NCI-H345 (cell line): ENCODE data around the gene CDH3.
A peak's percentile ranks its signal among the peaks of the same experiment; 100 is the strongest.

Source experiments
- DNase-seq: peaks from one replicate; lab custom pipeline; 2025; lab: John Stamatoyannopoulos, UW

The CDH3 gene

GRCh38 chr16:68737730-68738629 lies 92.9 kb downstream of the CDH3 start:
- peak; percentile 37 for DNase-seq

- no peak for DNase-seq
These were observed 95.0 kb downstream of the CDH3 start for GRCh38 chr16:68739964-68740627.

DNA sequence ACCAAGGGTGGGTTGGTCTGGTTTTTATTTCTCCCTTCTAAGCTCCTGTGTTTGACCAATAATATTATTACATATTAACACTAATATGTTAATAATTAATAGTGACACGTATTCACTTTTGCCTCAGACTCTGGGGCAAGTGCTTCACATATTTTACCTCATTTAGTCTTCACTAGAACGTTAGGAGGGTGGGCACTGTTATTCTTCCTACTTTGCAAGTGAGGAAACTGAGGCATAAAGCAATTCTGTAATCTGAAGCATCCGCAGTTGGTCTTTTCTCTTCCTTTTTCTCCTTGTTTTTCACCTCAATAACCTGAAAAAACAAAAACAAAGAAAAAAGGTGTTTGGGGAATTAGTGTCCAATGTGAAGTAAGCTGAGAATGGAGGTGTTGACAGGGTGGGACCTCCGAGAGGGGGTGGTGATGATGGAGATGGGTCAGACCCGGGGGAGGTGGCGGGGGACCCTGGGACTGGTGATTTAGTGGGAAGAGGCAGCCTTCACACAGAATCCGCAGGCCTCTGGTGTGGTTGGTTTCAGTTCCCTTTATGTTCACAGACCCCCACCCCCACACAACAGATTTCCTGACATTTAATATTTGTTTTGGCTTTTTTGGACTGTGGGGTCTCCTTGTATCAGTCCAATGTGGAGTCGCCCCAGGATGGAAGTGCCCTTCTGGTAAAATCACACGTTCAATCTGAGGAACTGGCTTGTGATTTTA lies 95.7 kb downstream of the CDH3 start:
- no peak for DNase-seq

DNA sequence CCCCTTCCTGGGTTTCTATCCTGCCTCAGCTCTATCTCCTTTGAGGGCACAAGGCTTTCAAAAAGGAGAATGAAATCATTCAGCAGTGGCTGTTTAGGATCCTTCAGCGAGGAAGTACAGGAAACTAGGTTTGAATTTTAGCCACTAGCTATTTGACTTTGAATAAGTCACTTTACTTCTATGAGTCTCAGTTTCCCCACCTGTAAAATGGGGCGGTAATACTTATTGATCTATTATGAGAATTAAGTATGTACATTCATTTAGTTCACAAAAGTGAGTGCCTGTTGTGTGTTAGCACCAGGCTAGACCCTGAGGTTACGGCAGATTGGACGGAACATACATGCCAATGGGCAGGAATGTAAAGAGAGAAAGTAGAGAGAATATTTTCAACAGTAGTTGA lies 98.6 kb downstream of the CDH3 start:
- no peak for DNase-seq

- peak; percentile 95 for DNase-seq
These were observed 99.7 kb downstream of the CDH3 start for GRCh38 chr16:68744744-68745280.

- DNase-seq: no peak
These were observed 101.8 kb downstream of the CDH3 start for GRCh38 chr16:68746951-68747350.

DNA sequence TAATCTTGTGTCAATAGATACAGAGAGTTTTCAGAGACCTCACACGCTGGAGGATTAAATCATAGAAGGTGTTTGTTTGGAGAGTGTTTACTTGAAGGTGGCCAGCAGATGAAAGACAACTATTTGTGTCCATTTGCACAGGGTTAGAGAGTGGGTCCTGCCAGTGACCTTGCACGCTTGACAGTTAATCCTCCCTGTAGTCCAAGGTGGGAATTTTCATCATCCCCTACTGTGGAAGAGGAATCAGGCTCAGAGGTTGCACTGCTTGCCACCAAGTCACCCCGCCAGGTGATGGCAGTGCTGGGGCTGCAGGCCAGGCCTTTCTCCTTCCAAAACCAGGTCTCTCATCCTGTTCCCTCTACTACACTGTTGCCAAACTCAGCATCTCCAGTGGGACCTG lies 104.3 kb downstream of the CDH3 start:
- no peak for DNase-seq
